ENCODE measurements around the gene TRH. TPM values are rescaled to one million over a fixed set of nuclear protein-coding genes. Genes with fewer than 3 reads are reported as not detected.

Gene TRH
- total RNA-seq, 1 experiment from 2014 or later: 0.22 TPM

DNA sequence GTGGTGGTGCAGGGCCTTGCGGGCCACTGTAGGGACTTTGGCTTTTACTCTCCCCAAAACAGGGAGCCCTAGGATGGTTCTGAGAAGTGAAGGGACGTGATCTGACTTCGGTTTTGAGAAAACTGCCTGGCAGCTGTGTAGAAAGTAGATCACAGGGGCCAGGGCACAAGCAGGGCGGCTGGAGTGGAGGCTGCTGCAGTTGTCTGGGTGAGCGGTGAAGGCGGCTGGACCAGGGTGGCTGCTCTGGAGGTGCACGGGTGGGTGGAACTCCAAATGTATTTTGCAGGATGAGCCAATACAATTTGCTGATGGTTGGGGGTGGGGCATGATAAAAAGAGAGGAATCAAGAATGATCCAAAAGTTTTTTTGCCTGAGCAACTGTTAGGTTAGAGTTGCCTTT lies 29.8 kb upstream of the TRH start (continued):
- TF ChIP-seq, protein P1, sequence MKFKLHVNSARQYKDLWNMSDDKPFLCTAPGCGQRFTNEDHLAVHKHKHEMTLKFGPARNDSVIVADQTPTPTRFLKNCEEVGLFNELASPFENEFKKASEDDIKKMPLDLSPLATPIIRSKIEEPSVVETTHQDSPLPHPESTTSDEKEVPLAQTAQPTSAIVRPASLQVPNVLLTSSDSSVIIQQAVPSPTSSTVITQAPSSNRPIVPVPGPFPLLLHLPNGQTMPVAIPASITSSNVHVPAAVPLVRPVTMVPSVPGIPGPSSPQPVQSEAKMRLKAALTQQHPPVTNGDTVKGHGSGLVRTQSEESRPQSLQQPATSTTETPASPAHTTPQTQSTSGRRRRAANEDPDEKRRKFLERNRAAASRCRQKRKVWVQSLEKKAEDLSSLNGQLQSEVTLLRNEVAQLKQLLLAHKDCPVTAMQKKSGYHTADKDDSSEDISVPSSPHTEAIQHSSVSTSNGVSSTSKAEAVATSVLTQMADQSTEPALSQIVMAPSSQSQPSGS (CRISPR knock-in tag; IDR thresholded peaks at IDR 0.05; ENCODE audit: borderline replicate concordance, low read depth): no peak
- no peak for TF ChIP-seq HMGA2 (CRISPR knock-in tag; IDR thresholded peaks at IDR 0.05)
- TF ChIP-seq ZNF219 (CRISPR knock-in tag; IDR thresholded peaks at IDR 0.05; ENCODE audit: borderline replicate concordance): no peak
- TF ChIP-seq, protein P2, sequence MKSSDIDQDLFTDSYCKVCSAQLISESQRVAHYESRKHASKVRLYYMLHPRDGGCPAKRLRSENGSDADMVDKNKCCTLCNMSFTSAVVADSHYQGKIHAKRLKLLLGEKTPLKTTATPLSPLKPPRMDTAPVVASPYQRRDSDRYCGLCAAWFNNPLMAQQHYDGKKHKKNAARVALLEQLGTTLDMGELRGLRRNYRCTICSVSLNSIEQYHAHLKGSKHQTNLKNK (CRISPR knock-in tag; IDR thresholded peaks at IDR 0.05): no peak

DNA sequence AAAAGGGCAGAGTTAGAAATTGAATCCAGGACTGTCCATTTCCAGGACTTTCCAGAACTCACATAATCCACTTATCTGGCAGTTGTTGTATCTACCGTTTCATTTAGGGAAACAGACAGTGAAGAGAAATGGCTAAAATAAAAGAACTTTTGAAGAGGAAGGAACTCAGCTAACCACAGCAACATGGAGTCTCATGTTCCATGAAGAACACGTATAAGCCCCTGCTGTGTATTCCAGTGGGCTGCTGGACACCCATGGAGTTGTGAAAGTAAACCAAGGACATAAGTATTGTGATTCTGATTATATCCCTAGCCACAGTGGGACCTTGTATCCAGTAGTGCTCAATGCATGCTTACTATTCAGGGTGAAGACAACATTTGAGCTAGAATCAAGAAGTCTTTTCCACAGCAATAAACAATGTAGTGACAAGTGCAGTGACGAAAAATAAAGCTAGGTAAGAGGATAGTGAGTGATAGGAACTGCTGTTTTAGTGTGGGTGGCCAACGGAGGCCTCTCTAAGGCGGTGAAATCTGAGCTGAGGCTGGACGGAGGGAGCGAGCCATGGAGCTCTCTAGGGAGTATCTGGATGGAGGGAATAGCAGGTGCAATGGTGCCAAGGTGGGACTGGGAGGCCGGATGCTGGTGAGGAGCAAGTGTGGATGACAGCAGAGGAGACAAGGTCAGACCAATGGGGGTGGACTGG lies 26.8 kb upstream of the TRH start:
- ChIA-PET CTCF (interaction anchor here (0.7 to 1.7 kb wide), 3 partner anchors 45 to 508 kb away, joined by 3 to 7 read pairs (median 4); partner anchors contain the start of genes IFT122 and MBD4), POLR2A (no interaction called here)
- ATAC-seq: no peak
- H3K9me3 Mint-ChIP-seq: peaks cover 10% of the 10 kb centered on the region
- TF ChIP-seq TP53 (CRISPR knock-in tag; IDR thresholded peaks at IDR 0.05) (no peak), ZNF138 (CRISPR knock-in tag; conservative IDR thresholded peaks at IDR 0.05) (no peak), NFATC4 (CRISPR knock-in tag; IDR thresholded peaks at IDR 0.05) (no peak), GRHL2 (CRISPR knock-in tag; IDR thresholded peaks at IDR 0.05; ENCODE audit: insufficient replicate concordance, severe bottlenecking) (no peak), KAT7 (CRISPR knock-in tag; IDR thresholded peaks at IDR 0.05; ENCODE audit: borderline replicate concordance) (no peak), CREB1 (CRISPR knock-in tag; IDR thresholded peaks at IDR 0.05) (no peak), NR3C1 (CRISPR knock-in tag; conservative IDR thresholded peaks at IDR 0.05; ENCODE audit: low read depth) (no peak), MXD4 (CRISPR knock-in tag; IDR thresholded peaks at IDR 0.05; ENCODE audit: borderline replicate concordance) (no peak), ZNF671 (CRISPR knock-in tag; IDR thresholded peaks at IDR 0.05) (no peak), FOXP1 (CRISPR knock-in tag; IDR thresholded peaks at IDR 0.05; ENCODE audit: borderline replicate concordance) (no peak), ZNF232 (CRISPR knock-in tag; IDR thresholded peaks at IDR 0.05) (no peak), ZNF396 (CRISPR knock-in tag; IDR thresholded peaks at IDR 0.05; ENCODE audit: borderline replicate concordance) (no peak), SMAD4 (CRISPR knock-in tag; IDR thresholded peaks at IDR 0.05) (no peak), ATF1 (CRISPR knock-in tag; IDR thresholded peaks at IDR 0.05) (no peak), PRRX2 (CRISPR knock-in tag; IDR thresholded peaks at IDR 0.05) (no peak)
- TF ChIP-seq, protein P3, sequence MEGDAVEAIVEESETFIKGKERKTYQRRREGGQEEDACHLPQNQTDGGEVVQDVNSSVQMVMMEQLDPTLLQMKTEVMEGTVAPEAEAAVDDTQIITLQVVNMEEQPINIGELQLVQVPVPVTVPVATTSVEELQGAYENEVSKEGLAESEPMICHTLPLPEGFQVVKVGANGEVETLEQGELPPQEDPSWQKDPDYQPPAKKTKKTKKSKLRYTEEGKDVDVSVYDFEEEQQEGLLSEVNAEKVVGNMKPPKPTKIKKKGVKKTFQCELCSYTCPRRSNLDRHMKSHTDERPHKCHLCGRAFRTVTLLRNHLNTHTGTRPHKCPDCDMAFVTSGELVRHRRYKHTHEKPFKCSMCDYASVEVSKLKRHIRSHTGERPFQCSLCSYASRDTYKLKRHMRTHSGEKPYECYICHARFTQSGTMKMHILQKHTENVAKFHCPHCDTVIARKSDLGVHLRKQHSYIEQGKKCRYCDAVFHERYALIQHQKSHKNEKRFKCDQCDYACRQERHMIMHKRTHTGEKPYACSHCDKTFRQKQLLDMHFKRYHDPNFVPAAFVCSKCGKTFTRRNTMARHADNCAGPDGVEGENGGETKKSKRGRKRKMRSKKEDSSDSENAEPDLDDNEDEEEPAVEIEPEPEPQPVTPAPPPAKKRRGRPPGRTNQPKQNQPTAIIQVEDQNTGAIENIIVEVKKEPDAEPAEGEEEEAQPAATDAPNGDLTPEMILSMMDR (IDR thresholded peaks at IDR 0.05): no peak
- TF ChIP-seq, protein P4, sequence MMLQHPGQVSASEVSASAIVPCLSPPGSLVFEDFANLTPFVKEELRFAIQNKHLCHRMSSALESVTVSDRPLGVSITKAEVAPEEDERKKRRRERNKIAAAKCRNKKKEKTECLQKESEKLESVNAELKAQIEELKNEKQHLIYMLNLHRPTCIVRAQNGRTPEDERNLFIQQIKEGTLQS (CRISPR knock-in tag; conservative IDR thresholded peaks at IDR 0.05): no peak
- TF ChIP-seq, protein P5, sequence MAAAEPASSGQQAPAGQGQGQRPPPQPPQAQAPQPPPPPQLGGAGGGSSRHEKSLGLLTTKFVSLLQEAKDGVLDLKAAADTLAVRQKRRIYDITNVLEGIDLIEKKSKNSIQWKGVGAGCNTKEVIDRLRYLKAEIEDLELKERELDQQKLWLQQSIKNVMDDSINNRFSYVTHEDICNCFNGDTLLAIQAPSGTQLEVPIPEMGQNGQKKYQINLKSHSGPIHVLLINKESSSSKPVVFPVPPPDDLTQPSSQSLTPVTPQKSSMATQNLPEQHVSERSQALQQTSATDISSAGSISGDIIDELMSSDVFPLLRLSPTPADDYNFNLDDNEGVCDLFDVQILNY (CRISPR knock-in tag; IDR thresholded peaks at IDR 0.05): no peak
- TF ChIP-seq, protein P6, sequence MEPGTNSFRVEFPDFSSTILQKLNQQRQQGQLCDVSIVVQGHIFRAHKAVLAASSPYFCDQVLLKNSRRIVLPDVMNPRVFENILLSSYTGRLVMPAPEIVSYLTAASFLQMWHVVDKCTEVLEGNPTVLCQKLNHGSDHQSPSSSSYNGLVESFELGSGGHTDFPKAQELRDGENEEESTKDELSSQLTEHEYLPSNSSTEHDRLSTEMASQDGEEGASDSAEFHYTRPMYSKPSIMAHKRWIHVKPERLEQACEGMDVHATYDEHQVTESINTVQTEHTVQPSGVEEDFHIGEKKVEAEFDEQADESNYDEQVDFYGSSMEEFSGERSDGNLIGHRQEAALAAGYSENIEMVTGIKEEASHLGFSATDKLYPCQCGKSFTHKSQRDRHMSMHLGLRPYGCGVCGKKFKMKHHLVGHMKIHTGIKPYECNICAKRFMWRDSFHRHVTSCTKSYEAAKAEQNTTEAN (CRISPR knock-in tag; IDR thresholded peaks at IDR 0.05): no peak
- peaks cover 16% of the 10 kb centered on the region for H3K27me3 Mint-ChIP-seq (ENCODE audit: low read depth)
- no peak overlapping the region for H3K27ac Mint-ChIP-seq
- no peak overlapping the region for H3K4me3 Mint-ChIP-seq
- no peaks in the 10 kb centered on the region for H3K4me1 Mint-ChIP-seq
- H3K36me3 Mint-ChIP-seq: no peaks in the 10 kb centered on the region
- DNase-seq (ENCODE audit: low spot score): no peak
